ENCODE data around the gene CDH4.

GRCh38 chr20:61397790-61398189 is 145.7 kb downstream of the CDH4 start:
- TF ChIP-seq ZNF416 (CRISPR knock-in tag; IDR thresholded peaks at IDR 0.05), result no peak
- no peak for TF ChIP-seq FOXJ3 (CRISPR knock-in tag; IDR thresholded peaks at IDR 0.05; ENCODE audit: borderline replicate concordance)
- TF ChIP-seq SMAD3 (CRISPR knock-in tag; IDR thresholded peaks at IDR 0.05; ENCODE audit: borderline replicate concordance), result no peak
- TF ChIP-seq CTCF (IDR thresholded peaks at IDR 0.05), result no peak
- no peak for TF ChIP-seq ATF2 (CRISPR knock-in tag; IDR thresholded peaks at IDR 0.05; ENCODE audit: borderline replicate concordance, low read depth)
- TF ChIP-seq USF2 (CRISPR knock-in tag; IDR thresholded peaks at IDR 0.05), result no peak
- no peak for TF ChIP-seq ZSCAN18 (CRISPR knock-in tag; IDR thresholded peaks at IDR 0.05)
- TF ChIP-seq ZNF281 (CRISPR knock-in tag; IDR thresholded peaks at IDR 0.05), result no peak
